Activated CD4-positive, CD25-positive, alpha-beta regulatory T cell treated with anti-CD3 and anti-CD28 coated beads, Interleukin-2, amount 50 U/mL, for 72 hours (primary cell): ENCODE measurements around the gene CELF1.

Experiments used
- DNase-seq: peaks from one replicate; pipeline ENCODE4 v3.0.0; 2021

Gene CELF1

GRCh38 chr11:47552566-47553405, at the start of gene CELF1:
Gene CELF1 (minus strand): TSS chr11:47553132. CDS start chr11:47499523, 53,609 bp downstream.
- DNase-seq, result peak; percentile 93

- no peak for DNase-seq
These were observed 47.0 kb upstream of the CELF1 start for GRCh38 chr11:47599902-47600301.

GRCh38 chr11:47595967-47596366, 43.0 kb upstream of the CELF1 start:
- no peak for DNase-seq

- no peak for DNase-seq
These were observed 42.1 kb upstream of the CELF1 start for GRCh38 chr11:47595029-47595428.

GRCh38 chr11:47593934-47594855, 41.3 kb upstream of the CELF1 start, which contains the start of gene C1QTNF4:
Gene C1QTNF4 (minus strand): TSS chr11:47594411. CDS start chr11:47590810, 3,601 bp downstream.
- no peak for DNase-seq

- DNase-seq, result no peak
These were observed 40.6 kb upstream of the CELF1 start for GRCh38 chr11:47593492-47593933.

- no peak for DNase-seq
These were observed 40.0 kb upstream of the CELF1 start for GRCh38 chr11:47592970-47593369.

GRCh38 chr11:47592251-47592650, 39.3 kb upstream of the CELF1 start:
- DNase-seq, result no peak

GRCh38 chr11:47591764-47592163, 38.8 kb upstream of the CELF1 start:
- no peak for DNase-seq

GRCh38 chr11:47589977-47590861, 37.3 kb upstream of the CELF1 start:
- DNase-seq, result no peak

- DNase-seq, result no peak
These were observed 36.6 kb upstream of the CELF1 start for GRCh38 chr11:47589584-47589976.

- no peak for DNase-seq
These were observed 36.2 kb upstream of the CELF1 start for GRCh38 chr11:47589118-47589517.

GRCh38 chr11:47587723-47588326, 34.9 kb upstream of the CELF1 start:
- no peak for DNase-seq

GRCh38 chr11:47587039-47587716, 34.2 kb upstream of the CELF1 start:
- no peak for DNase-seq

- DNase-seq, result no peak
These were observed 33.3 kb upstream of the CELF1 start, which contains the start of gene FAM180B for GRCh38 chr11:47586098-47586855. Gene FAM180B (plus strand): TSS chr11:47586678. CDS start chr11:47586769, 91 bp downstream.

GRCh38 chr11:47583844-47584243, 30.9 kb upstream of the CELF1 start:
- no peak for DNase-seq

- DNase-seq, result peak; percentile 91
These were observed 25.9 kb upstream of the CELF1 start, which contains the start of the genes KBTBD4 and NDUFS3 for GRCh38 chr11:47578524-47579494. Gene KBTBD4 (minus strand): TSS chr11:47578970. CDS start chr11:47578951, 19 bp downstream. Gene NDUFS3 (plus strand): TSS chr11:47579074. CDS start chr11:47579092, 18 bp downstream.

- DNase-seq, result no peak
These were observed 24.6 kb upstream of the CELF1 start for GRCh38 chr11:47577460-47578041.

GRCh38 chr11:47573321-47573720, 20.4 kb upstream of the CELF1 start:
- DNase-seq, result no peak
